HCT116 (cell line): ENCODE measurements around the gene ATP8A1. TPM values are rescaled to one million over a fixed set of nuclear protein-coding genes. Genes with fewer than 3 reads are reported as not detected.

ENCODE experiments used
- ATAC-seq: fragments of 200-7000 bp; cut with Tn5 transposase; 2 replicates; pipeline ENCODE4 v1.9.1; 2020; ENCODE audit warnings: mild to moderate bottlenecking, moderate library complexity
- BruUV-seq: library from RNA; stranded (reverse); fragments of 400-500 nt; replicated peaks from 2 replicates; lab custom pipeline; 2021; lab: Mats Ljungman, UMichigan
- CTCF ChIA-PET: fragments of 300-600 bp; sonication (Branson Sonifier 250); formaldehyde crosslinking; loops from one replicate; lab custom pipeline; 2021; ENCODE audit warnings: antibody characterized with exemption; lab: Charles Lee
- POLR2A ChIA-PET: fragments of 300-600, 350-600 bp; sonication (Branson Sonifier 250); formaldehyde crosslinking; loops from one replicate; lab custom pipeline; 2021; ENCODE audit warnings: antibody characterized with exemption; lab: Charles Lee
- RAD21 ChIA-PET, 2 experiments: fragments of 300-600 bp; sonication (Branson Sonifier 250); formaldehyde crosslinking; loops; one replicate each; lab custom pipeline; 2023; ENCODE audit warnings: low total read pairs in 2 of 2; ENCODE audit not compliant: uncharacterized antibody in 2 of 2, unreplicated experiment in 2 of 2, low non-redundant PET in 1 of 2; lab: Charles Lee
- DNase-seq: peaks from one replicate; pipeline ENCODE4 v3.0.0-alpha.2; 2010; ENCODE audit warnings: low read depth, low spot score
- H2AFZ ChIP-seq: fragments of 200-600 bp; shearing (Covaris generic), sonication (generic); 2 replicates; pipeline ENCODE4 v1.6.1; 2017; ENCODE audit warnings: low read depth, mixed run types, mixed read lengths, antibody characterized with exemption, low read length; ENCODE audit not compliant: poor library complexity, severe bottlenecking
- H3K27ac ChIP-seq: 2 replicates; pipeline ENCODE4 v1.5.1; 2012; ENCODE audit warnings: low read depth, low read length
- H3K27me3 ChIP-seq: fragments of 200-600 bp; sonication (generic); 2 replicates; pipeline ENCODE4 v1.6.1; 2016; ENCODE audit warnings: mixed run types, low read length, mixed read lengths; ENCODE audit not compliant: insufficient read depth
- H3K36me3 ChIP-seq, 2 experiments: fragments of 200-500 bp in 1 of 2; fragments of 200-600 bp in 1 of 2; sonication (Bioruptor generic) in 1 of 2; sonication (generic) in 1 of 2; 2 replicates each; pipeline versions ENCODE4 v1.5.1 to v1.6.1; 2014 to 2016; ENCODE audit warnings: low read length in 2 of 2, inconsistent platforms in 1 of 2, mixed read lengths in 1 of 2, mixed run types in 1 of 2; ENCODE audit not compliant: insufficient read depth in 2 of 2, control insufficient read depth in 1 of 2
- H3K4me1 ChIP-seq, 2 experiments: fragments of 200-600 bp in 1 of 2; sonication (generic) in 1 of 2; 2 replicates each; pipeline versions ENCODE4 v1.5.1 to v1.6.1; 2012 to 2017; ENCODE audit warnings: low read length in 2 of 2, inconsistent platforms in 1 of 2, mild to moderate bottlenecking in 1 of 2, mixed read lengths in 1 of 2, mixed run types in 1 of 2, moderate library complexity in 1 of 2; ENCODE audit not compliant: insufficient read depth in 2 of 2, control insufficient read depth in 1 of 2
- H3K4me2 ChIP-seq: fragments of 200-600 bp; sonication (generic); 2 replicates; pipeline ENCODE4 v1.6.1; 2017; ENCODE audit warnings: mixed run types, low read length, mixed read lengths
- H3K4me3 ChIP-seq, 2 experiments: fragments of 200-600 bp in 1 of 2; sonication (generic) in 1 of 2; replicated peaks in 1 of 2; 2 replicates each; pipeline ENCODE4 v1.5.1; 2011 to 2016; ENCODE audit warnings: low read length in 2 of 2, control low read depth in 1 of 2, low read depth in 1 of 2, mild to moderate bottlenecking in 1 of 2, mixed read lengths in 1 of 2, mixed run types in 1 of 2
- H3K79me2 ChIP-seq: fragments of 200-600 bp; sonication (generic); 2 replicates; pipeline ENCODE4 v1.6.1; 2017; ENCODE audit warnings: mild to moderate bottlenecking, mixed run types, low read length, moderate library complexity, mixed read lengths; ENCODE audit not compliant: insufficient read depth
- H3K9ac ChIP-seq: fragments of 200-600 bp; sonication (generic); 2 replicates; pipeline ENCODE4 v1.6.1; 2016; ENCODE audit warnings: low read length, mixed read lengths
- H3K9me2 ChIP-seq: fragments of 200-600 bp; sonication (generic), shearing (Covaris generic); 2 replicates; pipeline ENCODE4 v1.6.1; 2017; ENCODE audit warnings: mixed run types, mild to moderate bottlenecking, moderate library complexity; ENCODE audit not compliant: insufficient read depth
- H3K9me3 ChIP-seq, 2 experiments: fragments of 200-500 bp in 1 of 2; fragments of 200-600 bp in 1 of 2; sonication (Bioruptor generic) in 1 of 2; sonication (generic) in 1 of 2; 2 replicates each; pipeline ENCODE4 v1.6.1; 2014 to 2017; ENCODE audit warnings: low read length in 2 of 2, mixed read lengths in 2 of 2, inconsistent platforms in 1 of 2, low read depth in 1 of 2, mild to moderate bottlenecking in 1 of 2, mixed run types in 1 of 2, moderate library complexity in 1 of 2; ENCODE audit not compliant: control insufficient read depth in 1 of 2, insufficient read depth in 1 of 2
- H4K20me1 ChIP-seq: fragments of 200-600 bp; sonication (generic), shearing (Covaris generic); 2 replicates; pipeline ENCODE4 v1.6.1; 2017; ENCODE audit warnings: mixed run types, mild to moderate bottlenecking, moderate library complexity; ENCODE audit not compliant: insufficient read depth
- CEBPB ChIP-seq: IDR thresholded peaks from 2 replicates; pipeline ENCODE4 v1.6.1; 2012; ENCODE audit warnings: low read depth
- CTCF ChIP-seq, 3 experiments: fragments of 200-600 bp in 1 of 3; sonication (generic) in 1 of 3; IDR thresholded peaks in 2 of 3; conservative IDR thresholded peaks in 1 of 3; 2 replicates each; pipeline ENCODE4 v1.5.1; 2012 to 2017; ENCODE audit warnings: low read depth in 2 of 3, low read length in 2 of 3, antibody characterized with exemption in 1 of 3, borderline replicate concordance in 1 of 3, control low read depth in 1 of 3, mild to moderate bottlenecking in 1 of 3, mixed read lengths in 1 of 3, mixed run types in 1 of 3, moderate library complexity in 1 of 3; ENCODE audit not compliant: insufficient read depth in 1 of 3
- ELF1 ChIP-seq: IDR thresholded peaks from 2 replicates; pipeline ENCODE4 v1.6.1; 2012; ENCODE audit warnings: low read depth, borderline replicate concordance
- FOSL1 ChIP-seq: IDR thresholded peaks from 2 replicates; pipeline ENCODE4 v1.6.1; 2012; ENCODE audit warnings: low read depth
- MAX ChIP-seq: IDR thresholded peaks from 2 replicates; pipeline ENCODE4 v1.6.1; 2012
- POLR2AphosphoS5 ChIP-seq: IDR thresholded peaks from 2 replicates; pipeline ENCODE4 v1.6.1; 2011; ENCODE audit warnings: mild to moderate bottlenecking, low read depth, low read length, moderate library complexity
- REST ChIP-seq: IDR thresholded peaks from 2 replicates; pipeline ENCODE4 v1.6.1; 2012; ENCODE audit warnings: low read depth
- SP1 ChIP-seq: IDR thresholded peaks from 2 replicates; pipeline ENCODE4 v1.6.1; 2012; ENCODE audit warnings: low read depth
- SRF ChIP-seq: IDR thresholded peaks from 2 replicates; pipeline ENCODE4 v1.6.1; 2012; ENCODE audit warnings: low read depth
- YY1 ChIP-seq: IDR thresholded peaks from 2 replicates; pipeline ENCODE4 v1.6.1; 2011; ENCODE audit warnings: low read length, low read depth, moderate library complexity, mild to moderate bottlenecking; ENCODE audit not compliant: insufficient replicate concordance; ENCODE audit errors: extremely low read depth
- ZBTB33 ChIP-seq: IDR thresholded peaks from 2 replicates; pipeline ENCODE4 v1.6.1; 2011; ENCODE audit warnings: mild to moderate bottlenecking, low read length, moderate library complexity; ENCODE audit not compliant: insufficient replicate concordance; ENCODE audit errors: extremely low read depth
- ZNF274 ChIP-seq: fragments of 200-500 bp; sonication (Bioruptor generic); IDR thresholded peaks from 2 replicates; pipeline ENCODE4 v1.6.1; 2014; ENCODE audit warnings: mild to moderate bottlenecking, low read depth, low read length, inconsistent platforms
- intact Hi-C: fragments of 100-400 bp; cut with micrococcal nuclease; formaldehyde crosslinking; loops from 2 replicates; pipeline ENCODE4 v1.10.0; 2022
- total RNA-seq: library from RNA; stranded (reverse); gene quantifications from one replicate; pipeline ENCODE4 v1.2.1, GENCODE V29; 2021; ENCODE audit not compliant: unreplicated experiment

Gene ATP8A1
- total RNA-seq, 1 experiment from 2014 or later: 1.9 TPM

GRCh38 chr4:42488554-42488953 is 168.4 kb downstream of the ATP8A1 start:
- POLR2A ChIA-PET: no interaction called here

More at GRCh38 chr4:42488554-42488953, 168.4 kb downstream of the ATP8A1 start:
- Histone ChIP-seq H3K27ac (no peak overlapping the region), H3K9ac (no peak overlapping the region), H3K9me3 (no peaks in the 10 kb centered on the region), H3K4me3 (no peak overlapping the region), H3K27me3 (peaks cover 36% of the 10 kb centered on the region), H3K9me2 (no peaks in the 10 kb centered on the region), H3K79me2 (no peaks in the 10 kb centered on the region), H3K36me3 (no peaks in the 10 kb centered on the region), H2AFZ (no peak overlapping the region), H4K20me1 (no peaks in the 10 kb centered on the region; the same call in 1 of the 2 replicates), H3K4me1 (no peaks in the 10 kb centered on the region), H3K4me2 (no peak overlapping the region)
- no peak for ATAC-seq
- BruUV-seq: no TSS peak
- intact Hi-C loops: no loop called here
- TF ChIP-seq ELF1: no peak
- TF ChIP-seq ZNF274: no peak
- no peak for TF ChIP-seq SP1
- TF ChIP-seq SRF: no peak
- no peak for TF ChIP-seq POLR2AphosphoS5
- TF ChIP-seq CEBPB: no peak
- TF ChIP-seq REST: no peak
- TF ChIP-seq YY1: no peak
- no peak for TF ChIP-seq ZBTB33
- TF ChIP-seq FOSL1: no peak
- no peak for TF ChIP-seq MAX
- TF ChIP-seq CTCF (IDR thresholded peaks at IDR 0.05 in 2 of 3, conservative IDR thresholded peaks at IDR 0.05 in 1 of 3; ENCODE audit: borderline replicate concordance in 1 of 3, insufficient read depth in 1 of 3, low read depth in 2 of 3, low read length in 2 of 3): no peak
- RAD21 ChIA-PET: no interaction called here
- DNase-seq: no peak
- CTCF ChIA-PET: no interaction called here
